GM12891 (cell line): Measurements from ENCODE around the gene PNPLA2.

ENCODE experiments used
- POLR2A ChIP-seq: IDR thresholded peaks from 2 replicates; pipeline ENCODE4 v1.6.1; 2011; ENCODE audit warnings: low read depth, low read length, control low read depth
- POLR2AphosphoS5 ChIP-seq: IDR thresholded peaks from 2 replicates; pipeline ENCODE4 v1.6.1; 2011; ENCODE audit warnings: low read depth, low read length, control low read depth
- POU2F2 ChIP-seq: IDR thresholded peaks from 2 replicates; pipeline ENCODE4 v1.6.1; 2011; ENCODE audit warnings: low read depth, mild to moderate bottlenecking, control low read depth, low read length, moderate library complexity
- SPI1 ChIP-seq: IDR thresholded peaks from 2 replicates; pipeline ENCODE4 v1.6.1; 2011; ENCODE audit warnings: low read depth, low read length, control low read depth
- TAF1 ChIP-seq: IDR thresholded peaks from 2 replicates; pipeline ENCODE4 v1.6.1; 2011; ENCODE audit warnings: low read depth, low read length, control low read depth

DNA sequence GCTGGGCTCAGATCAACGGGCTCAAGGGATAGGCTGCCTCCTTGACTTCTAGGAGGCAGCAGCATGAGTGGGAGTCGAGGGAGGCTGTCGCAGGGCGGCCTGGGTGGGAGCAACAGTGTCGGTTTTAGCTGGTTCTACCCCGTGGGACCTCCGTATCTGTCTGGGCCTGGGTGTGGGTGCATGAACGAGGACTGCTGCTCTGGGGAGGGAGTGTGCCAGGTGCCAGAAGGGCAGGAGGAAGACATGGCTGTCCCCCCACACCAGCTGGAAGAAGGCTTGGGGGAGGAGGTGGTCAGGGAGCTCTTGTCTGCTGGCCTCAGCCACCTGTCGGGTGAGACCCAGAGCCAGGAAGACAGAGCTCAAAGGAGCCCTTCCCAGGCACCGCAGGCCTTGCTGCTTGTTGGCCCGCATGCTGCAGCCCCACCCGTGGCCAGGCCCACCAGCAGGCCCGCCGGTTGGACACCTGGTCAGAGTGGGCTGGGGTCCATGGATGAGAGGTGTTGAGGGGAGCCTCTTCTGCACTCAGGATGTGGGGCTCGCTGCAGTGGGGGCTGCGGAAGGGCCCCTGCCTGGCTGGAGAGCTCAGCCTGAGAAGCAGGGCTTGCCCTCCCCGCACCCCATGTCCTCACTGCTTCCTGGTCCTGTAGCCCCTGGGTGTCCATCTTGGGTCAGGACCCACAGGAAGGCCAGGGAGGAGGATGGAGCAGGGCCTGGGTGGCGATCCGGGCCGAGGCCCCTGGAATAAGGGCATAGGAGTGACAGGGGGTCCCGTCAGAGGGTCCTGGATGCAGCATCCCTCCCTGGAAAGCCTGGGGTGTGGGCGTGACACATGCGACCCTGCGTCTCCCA, 32.3 kb upstream of the PNPLA2 start:
- TF ChIP-seq POLR2AphosphoS5 = no peak
- TF ChIP-seq POLR2A = no peak
- no peak for TF ChIP-seq TAF1
- TF ChIP-seq SPI1 = no peak
- no peak for TF ChIP-seq POU2F2
